HG03432 (cell line): ENCODE measurements around the gene PYGO2.
"Not testable (repeated sequence)": the region's sequence is repeated elsewhere in the genome, so short reads cannot be mapped to it uniquely, and the experiment has no call there.

Experiments used
- ATAC-seq: cut with Tn5 transposase; IDR thresholded peaks from one replicate; pipeline ENCODE4 v1.9.1; 2021; ENCODE audit warnings: mild to moderate bottlenecking, moderate library complexity; ENCODE audit not compliant: unreplicated experiment

PYGO2 gene

GRCh38 chr1:155000411-155000725 is 38.8 kb upstream of the PYGO2 start:
- no peak for ATAC-seq

DNA sequence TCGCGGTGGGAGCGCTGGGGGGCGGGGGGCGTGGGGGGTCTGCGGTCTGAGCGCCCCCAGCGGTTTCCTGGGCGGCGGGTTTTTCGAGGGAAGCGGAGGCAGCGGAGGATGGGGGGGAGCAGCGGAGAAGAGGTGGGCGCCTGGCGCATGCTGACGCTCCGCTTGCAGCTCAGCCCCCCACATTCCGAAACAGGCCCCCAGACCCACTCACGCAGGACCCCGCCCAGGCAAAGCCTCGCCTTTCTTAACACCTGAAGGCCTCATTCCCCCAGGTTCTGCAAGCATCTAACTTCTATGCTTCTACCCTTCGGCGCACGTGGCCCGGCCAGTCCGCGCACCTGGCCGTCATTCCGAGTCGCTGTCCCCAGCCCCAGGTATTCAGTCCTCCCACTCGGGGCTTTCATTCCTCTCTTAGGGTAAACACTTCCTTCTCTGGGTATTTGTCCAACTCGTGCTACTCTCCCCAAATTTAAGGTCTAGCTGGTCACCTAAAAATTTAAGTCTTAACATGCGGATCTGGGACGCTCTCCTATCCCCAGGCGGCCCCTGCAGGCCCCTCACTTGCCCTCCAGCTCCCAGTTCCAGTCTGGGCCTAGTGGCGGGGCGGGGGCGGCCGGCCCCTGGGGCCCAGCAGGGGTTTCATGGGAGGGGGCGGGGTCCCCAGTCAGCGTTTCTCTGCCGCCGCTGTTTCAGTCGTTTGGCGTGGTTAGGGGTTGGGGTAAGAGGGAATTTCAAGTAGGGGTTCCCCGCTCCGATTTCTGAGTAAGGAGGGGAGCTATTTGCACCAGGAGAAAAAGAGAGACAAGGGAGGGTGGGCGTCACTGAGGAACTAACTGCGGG is 38.2 kb upstream of the PYGO2 start:
- ATAC-seq, result no peak

- peak; percentile 14 for ATAC-seq
Observed at GRCh38 chr1:154998818-154999570, 37.4 kb upstream of the PYGO2 start.

DNA sequence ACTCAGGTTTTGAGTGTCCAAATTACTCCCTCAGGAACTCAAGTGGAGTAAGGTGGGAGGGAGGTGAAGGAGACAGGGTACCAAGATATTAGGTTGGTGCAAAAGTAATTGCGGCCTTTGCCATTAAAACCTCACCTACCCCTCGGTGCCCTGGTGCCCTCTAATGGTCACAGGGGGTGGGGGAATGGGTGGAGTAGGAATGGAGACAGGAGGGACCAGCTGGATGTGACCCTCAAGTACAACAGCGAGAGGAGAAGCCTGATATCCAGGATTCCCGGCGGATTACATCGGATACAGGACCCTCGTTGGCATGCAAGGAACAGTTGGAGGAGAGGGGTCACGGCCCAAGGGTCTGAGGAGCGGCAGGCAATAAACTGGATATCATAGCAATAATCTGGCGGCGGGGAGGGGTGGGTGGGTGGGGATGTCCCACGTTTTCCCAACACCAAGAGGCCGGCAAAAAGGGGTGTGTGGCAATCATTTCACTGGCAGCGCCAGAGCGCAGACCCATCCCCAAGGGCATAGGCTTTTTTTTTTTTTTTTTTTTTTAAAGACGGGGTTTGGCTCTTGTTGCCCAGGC is 36.7 kb upstream of the PYGO2 start:
- no peak for ATAC-seq

- no peak for ATAC-seq
Observed at GRCh38 chr1:154996966-154997701, 35.6 kb upstream of the PYGO2 start.

GRCh38 chr1:154995301-154995983 is 33.9 kb upstream of the PYGO2 start:
- not testable (repeated sequence) for ATAC-seq

DNA sequence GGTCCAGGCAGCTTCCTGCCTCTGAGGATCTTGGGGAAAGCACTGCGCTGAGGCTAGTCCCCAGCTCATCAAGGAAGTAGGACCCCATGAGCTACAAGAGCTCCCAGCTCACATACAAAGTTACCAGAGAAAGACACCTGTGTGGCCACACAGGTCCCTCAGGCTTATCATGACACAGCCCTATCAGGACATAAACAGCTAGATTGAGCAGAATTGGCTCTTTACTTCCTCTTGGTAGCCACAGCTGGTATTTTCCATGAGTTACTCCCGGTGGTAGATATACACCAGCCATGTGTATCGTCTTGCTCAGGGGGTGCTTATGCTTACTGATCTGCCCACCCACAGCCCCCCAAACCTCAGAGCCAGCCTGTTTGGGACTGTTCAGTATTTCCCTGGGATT is 33.0 kb upstream of the PYGO2 start:
- ATAC-seq, result no peak

DNA sequence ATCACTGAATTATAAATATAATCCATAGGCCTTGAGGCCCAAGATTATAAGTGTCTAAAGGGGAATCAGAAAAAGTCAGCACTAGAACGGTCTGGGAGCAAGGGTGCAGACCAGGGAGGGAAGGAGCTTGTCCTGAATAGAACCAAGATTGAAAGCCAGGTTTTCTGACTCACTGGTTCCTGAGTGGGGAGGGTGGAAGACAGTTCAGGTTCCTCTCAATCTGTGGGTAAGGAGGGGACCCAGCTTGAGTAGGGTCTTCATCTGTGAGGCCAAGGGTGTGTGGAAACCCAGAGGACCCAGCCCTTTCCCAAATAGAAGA is 32.6 kb upstream of the PYGO2 start:
- ATAC-seq, result no peak

GRCh38 chr1:154993572-154994268 is 32.1 kb upstream of the PYGO2 start, which contains the start of gene LENEP:
LENEP (plus strand) TSS chr1:154993586; CDS start chr1:154993608, 22 bp downstream.
- ATAC-seq, result no peak

- ATAC-seq, result no peak
Observed at GRCh38 chr1:154992721-154993571, 31.4 kb upstream of the PYGO2 start.

- ATAC-seq, result no peak
Observed at GRCh38 chr1:154990276-154990675, 28.7 kb upstream of the PYGO2 start.

GRCh38 chr1:154989195-154989860 is 27.7 kb upstream of the PYGO2 start:
- ATAC-seq, result no peak

- no peak for ATAC-seq
Observed at GRCh38 chr1:154988058-154988954, 26.7 kb upstream of the PYGO2 start.

- no peak for ATAC-seq
Observed at GRCh38 chr1:154987326-154987725, 25.7 kb upstream of the PYGO2 start.

DNA sequence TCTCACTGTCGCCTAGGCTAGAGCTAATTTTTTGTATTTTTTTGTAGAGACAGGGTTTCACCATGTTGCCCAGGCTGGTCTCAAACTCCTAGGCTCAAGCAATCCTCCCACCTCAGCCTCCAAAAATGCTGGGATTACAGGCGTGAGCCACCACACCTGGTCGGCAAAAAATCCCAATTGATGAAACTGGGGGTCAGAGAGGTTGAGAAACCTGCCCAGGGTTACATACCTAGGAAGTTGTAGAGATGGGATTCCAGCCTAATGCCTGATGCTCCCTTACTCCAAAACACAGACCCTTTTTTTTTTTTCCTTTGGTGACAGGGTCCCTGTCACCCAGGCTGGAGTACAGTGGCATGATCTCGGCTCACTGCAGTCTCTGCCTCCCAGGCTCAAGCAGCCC is 25.2 kb upstream of the PYGO2 start:
- not testable (repeated sequence) for ATAC-seq

DNA sequence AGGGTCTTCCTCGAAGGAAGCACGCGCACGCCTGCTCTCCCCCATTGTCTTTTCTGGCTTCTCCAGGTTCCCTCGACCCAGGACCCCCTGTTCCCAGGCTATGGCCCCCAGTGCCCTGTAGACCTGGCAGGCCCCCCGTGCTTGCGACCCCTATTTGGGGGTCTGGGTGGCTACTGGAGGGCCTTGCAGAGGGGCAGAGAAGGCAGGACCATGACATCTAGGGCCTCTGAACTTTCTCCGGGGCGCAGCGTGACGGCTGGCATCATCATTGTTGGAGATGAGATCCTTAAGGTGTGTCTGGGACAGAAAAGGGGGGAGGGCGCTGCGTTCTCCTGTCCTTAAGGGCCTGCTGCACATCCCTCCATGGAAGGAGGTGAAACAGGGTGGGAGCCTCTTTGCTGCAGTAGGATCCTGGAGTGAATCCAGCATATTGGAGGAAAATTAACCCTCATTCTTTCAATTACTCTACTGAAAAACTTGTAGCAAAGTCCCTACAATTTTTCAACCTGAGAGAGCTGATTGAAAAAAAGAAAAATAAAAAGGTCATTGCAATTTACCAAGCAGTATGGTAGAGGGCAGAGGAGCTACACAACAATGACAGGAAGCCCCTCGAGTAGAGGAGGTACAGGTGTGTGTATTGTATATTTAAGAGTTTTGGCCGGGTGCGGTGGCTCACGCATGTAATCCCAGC is 22.3 kb upstream of the PYGO2 start:
- no peak for ATAC-seq
